SK-N-MC (cell line): ENCODE measurements around the gene ESPNL.

Experiments
- EZH2 ChIP-seq: fragments of 200-600 bp; sonication (generic); IDR thresholded peaks from one replicate; pipeline ENCODE4 v1.6.1; 2017; ENCODE audit warnings: antibody characterized with exemption
- FOXP2 ChIP-seq: optimal IDR thresholded peaks from 2 replicates; pipeline ENCODE3; 2011; ENCODE audit warnings: mild to moderate bottlenecking, moderate library complexity; ENCODE audit not compliant: insufficient read depth; ENCODE audit errors: extremely low read length, control extremely low read depth

GRCh38 chr2:238130696-238131628 lies 30.8 kb downstream of the ESPNL start:
- TF ChIP-seq FOXP2 (no peak), EZH2 (no peak)
